Raji (cell line): Measurements from ENCODE around the gene LAPTM5.

Experiments used
- POLR2A ChIP-seq: IDR thresholded peaks from 2 replicates; pipeline ENCODE4 v1.6.1; 2011; ENCODE audit warnings: low read depth, low read length, control low read depth; ENCODE audit not compliant: insufficient read depth

LAPTM5 gene

GRCh38 chr1:30716646-30717045 lies 40.9 kb downstream of the LAPTM5 start:
- no peak for TF ChIP-seq POLR2A

DNA sequence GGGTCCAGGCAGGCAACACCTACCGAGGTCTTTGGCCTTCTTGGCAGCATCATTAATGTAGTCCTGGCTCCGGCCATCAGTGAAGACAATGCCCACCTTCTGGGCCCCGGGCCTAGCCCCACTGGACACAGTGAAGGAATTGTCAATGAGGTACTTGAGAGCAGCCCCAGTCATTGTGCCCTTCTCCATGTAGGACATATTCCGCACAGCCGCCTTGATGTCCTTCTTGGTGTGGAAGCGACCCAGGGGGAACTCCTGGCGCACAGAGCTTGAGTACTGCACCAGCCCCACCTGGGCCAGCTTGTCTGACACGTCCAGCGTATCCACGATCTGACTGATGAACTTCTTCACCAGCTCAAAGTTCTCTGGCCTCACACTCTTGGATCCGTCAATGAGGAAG lies 41.7 kb downstream of the LAPTM5 start:
- no peak for TF ChIP-seq POLR2A

GRCh38 chr1:30715216-30715615 lies 42.4 kb downstream of the LAPTM5 start:
- no peak for TF ChIP-seq POLR2A

DNA sequence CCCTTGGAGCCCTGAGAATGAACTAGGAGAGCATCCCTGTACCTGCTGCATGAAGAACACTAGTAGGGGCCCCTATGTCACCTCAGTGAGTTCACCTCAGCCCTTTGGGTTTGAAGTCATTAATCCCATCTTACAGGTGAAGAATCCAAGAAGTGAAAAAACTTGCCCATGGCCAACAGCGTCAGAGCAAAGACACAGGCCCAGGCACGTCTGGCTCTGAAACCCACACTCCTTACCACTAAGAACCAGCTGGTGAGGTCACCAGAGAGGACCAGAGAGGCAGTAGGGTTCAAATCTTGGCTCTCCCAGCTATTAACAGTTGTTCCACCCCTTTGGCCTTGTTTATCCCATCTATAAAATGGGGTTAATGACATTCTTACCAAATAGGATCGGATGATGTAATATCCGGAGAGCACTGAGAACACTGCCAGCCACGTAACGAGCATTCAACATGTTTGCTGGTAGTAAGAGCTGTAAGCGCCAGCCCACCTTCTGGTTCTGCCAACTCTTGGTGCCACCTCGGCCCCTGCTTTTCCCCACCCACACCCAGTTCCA lies 43.0 kb downstream of the LAPTM5 start:
- TF ChIP-seq POLR2A: no peak

GRCh38 chr1:30714025-30714424 lies 43.5 kb downstream of the LAPTM5 start:
- no peak for TF ChIP-seq POLR2A

DNA sequence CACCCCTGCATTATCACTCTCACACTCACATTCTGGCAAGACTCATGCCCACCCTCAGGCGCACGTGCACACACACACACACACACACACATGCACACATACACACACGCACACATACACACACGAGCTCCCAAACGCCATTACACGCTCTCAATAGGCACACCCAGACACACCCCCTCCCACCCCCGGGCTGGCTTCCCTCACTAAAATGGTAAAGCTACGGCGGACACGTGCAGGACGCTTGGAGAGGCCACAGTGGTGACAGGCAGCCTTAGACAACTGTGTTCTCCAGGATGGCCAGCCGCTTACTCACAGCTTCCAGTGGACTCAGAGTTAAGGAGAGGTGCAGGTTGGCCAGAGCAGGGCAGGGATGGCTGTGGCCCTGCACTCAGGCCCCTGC lies 44.3 kb downstream of the LAPTM5 start:
- TF ChIP-seq POLR2A: no peak

GRCh38 chr1:30712583-30712982 lies 45.0 kb downstream of the LAPTM5 start:
- TF ChIP-seq POLR2A: no peak

- TF ChIP-seq POLR2A: no peak
Measured at GRCh38 chr1:30710407-30710806, 47.2 kb downstream of the LAPTM5 start.

DNA sequence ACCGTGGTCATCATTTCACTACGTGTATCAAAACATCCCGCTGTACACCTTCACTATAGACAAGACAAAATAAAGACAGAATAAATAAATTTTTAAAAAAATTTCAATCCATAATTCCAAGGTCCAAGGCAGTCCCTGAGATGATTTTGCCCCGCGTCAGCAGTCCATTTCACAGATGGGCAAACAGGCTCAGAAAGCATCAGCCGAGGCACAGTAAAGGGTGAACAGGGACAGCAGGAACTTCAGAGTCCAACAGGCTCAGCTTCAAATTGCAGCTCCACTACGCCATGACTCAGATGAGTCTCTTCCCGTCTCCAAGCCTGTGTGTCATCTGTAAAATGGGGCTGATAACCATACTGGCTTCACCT lies 49.2 kb downstream of the LAPTM5 start:
- TF ChIP-seq POLR2A: no peak

- TF ChIP-seq POLR2A: no peak
Measured at GRCh38 chr1:30707412-30708360, 49.9 kb downstream of the LAPTM5 start.

DNA sequence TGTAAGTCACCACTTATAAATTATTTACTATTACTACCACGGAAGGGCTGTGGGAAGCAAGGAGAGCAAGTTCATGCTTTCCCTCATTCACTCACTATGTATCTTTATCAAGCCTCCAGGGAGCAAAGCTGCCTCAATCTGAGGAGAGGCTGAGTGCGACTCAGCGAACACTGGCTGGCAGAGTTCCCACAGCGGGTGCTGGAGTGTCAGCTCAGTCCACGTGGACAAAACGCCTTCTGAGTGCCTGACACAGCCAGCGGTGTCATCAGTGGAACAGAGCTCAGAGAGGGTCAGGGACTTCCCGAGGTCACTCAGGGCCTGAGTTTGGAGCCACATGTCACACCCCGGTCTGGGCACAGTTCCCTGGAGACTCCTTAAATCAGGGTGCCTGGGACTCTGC lies 51.0 kb downstream of the LAPTM5 start:
- no peak for TF ChIP-seq POLR2A

DNA sequence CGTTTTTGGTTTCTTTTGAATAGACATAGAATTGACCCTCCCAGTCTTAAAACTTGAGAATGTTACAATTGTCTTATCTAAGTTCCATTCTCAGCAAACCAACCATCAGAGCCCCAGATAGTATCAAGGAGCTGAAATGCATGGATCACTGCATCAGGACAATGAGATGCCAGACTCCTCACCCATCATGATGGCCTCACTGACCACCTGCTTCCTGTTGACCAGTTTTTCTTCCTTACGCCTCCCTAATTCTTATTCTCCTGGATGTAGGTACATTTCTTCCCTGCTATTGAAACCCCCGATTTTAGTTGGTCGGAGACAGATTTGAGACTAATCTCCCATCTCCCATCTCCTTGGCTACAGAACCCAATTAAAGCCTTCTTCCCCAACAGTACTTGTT lies 51.9 kb downstream of the LAPTM5 start:
- TF ChIP-seq POLR2A: no peak

DNA sequence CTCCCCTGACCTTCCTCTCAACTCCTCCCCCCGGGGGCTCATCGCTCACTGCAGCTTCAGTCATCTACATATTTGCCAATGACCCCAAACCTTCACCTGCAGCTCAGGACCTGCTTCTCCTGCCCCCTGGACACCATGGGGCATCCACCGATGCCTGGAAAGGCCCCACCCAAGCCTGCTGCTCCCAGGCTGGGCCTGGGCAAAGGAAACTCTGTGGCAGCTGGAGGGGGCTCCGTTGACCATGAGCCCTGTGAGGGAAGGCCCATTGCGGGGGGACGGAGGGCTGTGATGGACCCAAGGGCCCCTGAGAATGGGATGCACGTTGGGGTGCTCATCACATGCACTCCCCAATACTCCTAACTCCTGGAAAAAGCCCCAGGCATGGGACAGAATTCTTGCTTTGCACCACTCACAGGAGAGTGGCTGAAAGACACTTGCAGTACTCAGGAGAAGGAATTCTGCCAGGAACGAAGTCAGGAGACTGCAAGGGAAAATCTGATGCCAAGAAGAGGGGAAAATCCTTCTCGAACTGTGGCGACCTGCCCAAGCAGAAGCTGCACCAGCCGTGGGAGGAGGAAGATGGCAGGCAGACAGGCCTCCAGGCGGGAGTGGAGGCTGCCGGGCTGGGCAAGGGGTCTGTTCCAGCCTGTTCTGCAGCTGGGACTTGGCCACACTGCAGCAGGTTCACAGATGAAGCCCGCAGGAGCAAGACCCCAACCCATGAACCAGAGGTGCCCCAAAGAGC lies 52.6 kb downstream of the LAPTM5 start:
- no peak for TF ChIP-seq POLR2A

- no peak for TF ChIP-seq POLR2A
Measured at GRCh38 chr1:30704271-30704670, 53.3 kb downstream of the LAPTM5 start.

DNA sequence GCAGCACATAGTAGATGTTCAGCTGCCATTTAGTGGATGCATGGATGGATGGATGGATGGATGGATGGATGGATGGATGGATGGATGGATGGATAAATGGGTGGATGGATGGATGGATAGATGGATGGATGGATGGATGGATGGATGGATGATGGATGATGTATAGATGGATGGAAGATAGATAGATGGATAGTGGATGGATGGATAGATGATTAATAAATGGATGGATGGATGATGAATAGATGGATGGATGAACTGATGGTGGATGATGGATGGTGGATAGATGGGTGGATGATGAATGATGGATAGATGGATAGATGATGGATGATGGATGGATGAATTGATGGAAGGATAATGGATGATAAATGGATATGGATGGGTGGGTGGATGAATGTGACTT lies 54.8 kb downstream of the LAPTM5 start:
- no peak for TF ChIP-seq POLR2A

DNA sequence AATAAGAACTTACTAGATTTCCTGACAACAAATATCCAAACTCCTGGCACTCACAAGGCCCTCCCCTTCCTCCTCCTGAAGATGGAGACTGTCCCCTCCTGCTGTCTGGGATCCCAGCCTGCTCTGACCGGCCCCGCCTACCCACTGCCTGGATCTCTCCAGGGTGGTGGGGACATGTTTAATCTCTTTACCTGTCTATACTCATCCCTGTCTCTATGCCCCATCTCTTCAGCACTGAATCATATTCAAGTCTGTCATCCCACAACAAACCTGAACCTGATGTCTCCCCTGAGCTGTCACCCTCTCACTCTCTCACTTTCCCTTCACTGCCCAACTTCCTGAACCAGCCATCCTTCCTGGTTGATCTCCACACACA lies 56.3 kb downstream of the LAPTM5 start:
- no peak for TF ChIP-seq POLR2A
